Spleen (tissue), 11 donors: Measurements from ENCODE around the gene TNRC6A. TPM values are rescaled to one million over a fixed set of nuclear protein-coding genes. Genes with fewer than 3 reads are reported as not detected.

Source experiments
- DNase-seq: peaks from one replicate; pipeline ENCODE4 v3.0.0-alpha.2; 2020
- H3K27ac ChIP-seq, 8 donors: fragments of 200-600 bp; sonication (generic) in 7 of 8; 1 replicate in 4 of 8; 2 replicates in 4 of 8; pipeline versions ENCODE4 v1.5.0 to v1.8.0; 2016 to 2021; ENCODE audit warnings: inconsistent platforms in 4 of 8, mild to moderate bottlenecking in 4 of 8, moderate library complexity in 1 of 8
- H3K27me3 ChIP-seq, 7 donors: fragments of 200-600 bp; sonication (generic) in 6 of 7; replicated peaks in 1 of 7; 1 replicate in 4 of 7; 2 replicates in 3 of 7; pipeline versions ENCODE4 v1.5.0 to v1.8.0; 2016 to 2021; ENCODE audit warnings: inconsistent platforms in 3 of 7, mild to moderate bottlenecking in 1 of 7
- H3K36me3 ChIP-seq, 6 donors: fragments of 200-600 bp; sonication (generic) in 5 of 6; 1 replicate in 4 of 6; 2 replicates in 2 of 6; pipeline versions ENCODE4 v1.5.0 to v1.8.0; 2016 to 2021; ENCODE audit warnings: inconsistent platforms in 2 of 6
- H3K4me1 ChIP-seq, 6 donors: fragments of 200-600 bp; sonication (generic) in 5 of 6; 1 replicate in 3 of 6; 2 replicates in 3 of 6; pipeline versions ENCODE4 v1.5.0 to v1.8.0; 2016 to 2021; ENCODE audit warnings: inconsistent platforms in 3 of 6
- H3K4me3 ChIP-seq, 8 donors: fragments of 200-600 bp; sonication (generic) in 7 of 8; 1 replicate in 4 of 8; 2 replicates in 4 of 8; pipeline versions ENCODE4 v1.5.0 to v1.8.0; 2016 to 2021; ENCODE audit warnings: inconsistent platforms in 4 of 8, mild to moderate bottlenecking in 4 of 8, moderate library complexity in 2 of 8
- H3K9me3 ChIP-seq, 8 donors: fragments of 200-600 bp; sonication (generic) in 7 of 8; 1 replicate in 4 of 8; 2 replicates in 4 of 8; pipeline versions ENCODE4 v1.5.0 to v1.8.0; 2016 to 2021; ENCODE audit warnings: inconsistent platforms in 4 of 8
- POLR2A ChIP-seq, 3 donors: fragments of 450-650 bp; IDR thresholded peaks; one replicate each; pipeline ENCODE4 v1.5.1; 2017; ENCODE audit warnings: antibody characterized with exemption in 3 of 3, mild to moderate bottlenecking in 1 of 3
- POLR2AphosphoS5 ChIP-seq, 3 donors: sonication (generic); formaldehyde crosslinking; IDR thresholded peaks; one replicate each; pipeline ENCODE4 v1.5.1; 2017; ENCODE audit warnings: antibody characterized with exemption in 3 of 3
- WGBS, 5 donors: extraction: QIAGEN DNeasy Blood & Tissue Kit in 3 of 5; methylation state at CpG; one replicate each; pipeline versions ENCODE4 v1.1.5 to v1.1.7; 2013 to 2018; 5-methylcytosine and 5-hydroxymethylcytosine counted together
- intact Hi-C: fragments of 100-400 bp; cut with DNase I; formaldehyde crosslinking; loops from one replicate; pipeline ENCODE4 v1.15.0; 2023; ENCODE audit warnings: low total_unique reads
- polyA plus RNA-seq, 3 donors: library from polyadenylated mRNA; stranded (reverse); fragments of 200-250 nt; gene quantifications; one replicate each; pipeline ENCODE4 v1.2.1, GENCODE V29; 2013
- total RNA-seq, 7 donors: library from RNA; depleted of rRNA in 3 of 7; stranded (reverse); fragments of >200 nt in 3 of 7; fragmentation: NEBNext Ultra II Directional in 4 of 7; extraction: Animal tissue kit (Norgen Biotek cat#: 25700) in 4 of 7; gene quantifications; one replicate each; pipeline versions ENCODE4 v1.1.0 to v1.2.1, GENCODE V29; 2016 to 2021
- TF ChIP-seq, protein P1 (sequence below), 11 experiments: fragments of 200-600 bp in 7 of 11; fragments of 450-650 bp in 4 of 11; sonication (generic) in 4 of 11; IDR thresholded peaks in 8 of 11; conservative IDR thresholded peaks in 3 of 11; 1 replicate in 7 of 11; 2 replicates in 4 of 11; pipeline versions ENCODE4 v1.4.0 to v1.8.0; 2016 to 2021; ENCODE audit warnings: antibody characterized with exemption in 11 of 11, inconsistent platforms in 4 of 11, mild to moderate bottlenecking in 1 of 11
- donor health status: healthy with polysubstance abuse.
- donor health status: DM: no; HTN: no; CAD: no; lungs with moderate emphysema.
- donor health status: DM: no; HTN: no; CAD: no.
- donor health status: Bipolar disorder and iron deficiency.
- donor health status: healthy.
- donor health status: DM: no; HTN: no; CAD: no.
- donor health status: DM: yes; HTN: yes; CAD: no.

TNRC6A gene
- total and polyA plus RNA-seq, 10 donors, result 6.5 to 67.8 (median 57.3) TPM

- Histone ChIP-seq H3K27ac (no peak overlapping the region), H3K4me1 (peaks cover 0 to 8% (median 0%) of the 10 kb centered on the region in 6 donors), H3K36me3 (peaks cover 0 to 52% (median 10%) of the 10 kb centered on the region in 6 donors), H3K4me3 (no peak overlapping the region), H3K27me3 (no peaks in the 10 kb centered on the region), H3K9me3 (no peaks in the 10 kb centered on the region)
- WGBS, 5 donors, result 90 to 100% (median 98%) methylated on average over 1 of the region's 1 CpG
- TF ChIP-seq, protein P1, sequence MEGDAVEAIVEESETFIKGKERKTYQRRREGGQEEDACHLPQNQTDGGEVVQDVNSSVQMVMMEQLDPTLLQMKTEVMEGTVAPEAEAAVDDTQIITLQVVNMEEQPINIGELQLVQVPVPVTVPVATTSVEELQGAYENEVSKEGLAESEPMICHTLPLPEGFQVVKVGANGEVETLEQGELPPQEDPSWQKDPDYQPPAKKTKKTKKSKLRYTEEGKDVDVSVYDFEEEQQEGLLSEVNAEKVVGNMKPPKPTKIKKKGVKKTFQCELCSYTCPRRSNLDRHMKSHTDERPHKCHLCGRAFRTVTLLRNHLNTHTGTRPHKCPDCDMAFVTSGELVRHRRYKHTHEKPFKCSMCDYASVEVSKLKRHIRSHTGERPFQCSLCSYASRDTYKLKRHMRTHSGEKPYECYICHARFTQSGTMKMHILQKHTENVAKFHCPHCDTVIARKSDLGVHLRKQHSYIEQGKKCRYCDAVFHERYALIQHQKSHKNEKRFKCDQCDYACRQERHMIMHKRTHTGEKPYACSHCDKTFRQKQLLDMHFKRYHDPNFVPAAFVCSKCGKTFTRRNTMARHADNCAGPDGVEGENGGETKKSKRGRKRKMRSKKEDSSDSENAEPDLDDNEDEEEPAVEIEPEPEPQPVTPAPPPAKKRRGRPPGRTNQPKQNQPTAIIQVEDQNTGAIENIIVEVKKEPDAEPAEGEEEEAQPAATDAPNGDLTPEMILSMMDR (IDR thresholded peaks at IDR 0.05 in 8 of 11, conservative IDR thresholded peaks at IDR 0.05 in 3 of 11), result no peak
- TF ChIP-seq POLR2AphosphoS5 (IDR thresholded peaks at IDR 0.05), result no peak
- no peak for TF ChIP-seq POLR2A (IDR thresholded peaks at IDR 0.05)
- intact Hi-C loops, result no loop called here
- no peak for DNase-seq
These were observed 42.3 kb downstream of the TNRC6A start for GRCh38 chr16:24771779-24772157.

DNA sequence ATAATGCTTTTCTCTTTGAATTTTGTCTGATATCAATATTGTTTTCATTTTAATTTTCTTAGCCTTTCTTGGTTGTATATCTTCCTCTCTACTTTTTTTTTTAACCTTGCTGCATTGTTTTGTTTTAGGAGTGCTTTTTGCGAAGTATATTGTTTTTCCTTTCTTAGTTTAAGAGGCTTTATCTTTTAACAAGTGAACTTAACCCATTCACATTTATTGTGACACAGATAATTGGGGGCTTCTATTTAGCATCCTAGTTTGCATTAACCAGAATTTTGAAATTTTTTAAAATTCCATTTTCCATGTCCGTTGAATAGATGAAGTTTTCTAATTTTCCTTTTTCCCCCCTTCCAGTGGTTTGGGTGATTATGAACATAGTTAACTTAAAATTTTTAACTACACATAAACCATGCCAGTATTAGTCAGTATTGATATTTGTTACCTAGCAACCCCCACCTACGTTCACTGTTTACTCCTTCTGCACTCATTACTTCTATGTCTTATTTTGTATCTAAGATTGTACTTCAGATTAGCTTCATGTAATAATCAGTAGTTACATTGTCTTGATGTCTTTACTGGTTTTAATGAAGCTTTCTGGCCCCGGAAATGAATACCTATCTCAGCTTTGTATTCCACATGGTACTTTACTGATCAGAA, 44.4 kb downstream of the TNRC6A start:
- no peak overlapping the region for H3K27ac ChIP-seq
- H3K4me1 ChIP-seq, result peaks cover 0 to 8% (median 0%) of the 10 kb centered on the region in 6 donors
- peaks cover 0 to 66% (median 31%) of the 10 kb centered on the region in 6 donors for H3K36me3 ChIP-seq
- TF ChIP-seq POLR2AphosphoS5 (IDR thresholded peaks at IDR 0.05) (no peak), POLR2A (IDR thresholded peaks at IDR 0.05) (no peak)
- TF ChIP-seq, protein P1 (IDR thresholded peaks at IDR 0.05 in 8 of 11, conservative IDR thresholded peaks at IDR 0.05 in 3 of 11), result no peak
- 93 to 96% (median 94%) methylated on average over 4 of the region's 4 CpGs for WGBS, 5 donors
- H3K4me3 ChIP-seq, result no peak overlapping the region
- intact Hi-C loops, result no loop called here
- no peak for DNase-seq
- no peaks in the 10 kb centered on the region for H3K9me3 ChIP-seq
- H3K27me3 ChIP-seq, result no peaks in the 10 kb centered on the region

- H3K36me3 ChIP-seq, result peaks cover 0 to 73% (median 34%) of the 10 kb centered on the region in 6 donors
- no peak for TF ChIP-seq POLR2A (IDR thresholded peaks at IDR 0.05)
- no peak for TF ChIP-seq POLR2AphosphoS5 (IDR thresholded peaks at IDR 0.05)
- TF ChIP-seq, protein P1 (IDR thresholded peaks at IDR 0.05 in 8 of 11, conservative IDR thresholded peaks at IDR 0.05 in 3 of 11), result no peak
- H3K4me3 ChIP-seq, result no peak overlapping the region
- H3K9me3 ChIP-seq, result no peaks in the 10 kb centered on the region
- no peak for DNase-seq
- 93 to 100% (median 98%) methylated on average over 1 of the region's 1 CpG for WGBS, 5 donors
- H3K27ac ChIP-seq, result no peak overlapping the region
- H3K27me3 ChIP-seq, result no peaks in the 10 kb centered on the region
- H3K4me1 ChIP-seq, result peaks cover 0 to 8% (median 0%) of the 10 kb centered on the region in 6 donors
- intact Hi-C loops, result no loop called here
These were observed 45.1 kb downstream of the TNRC6A start for GRCh38 chr16:24774510-24774909.

DNA sequence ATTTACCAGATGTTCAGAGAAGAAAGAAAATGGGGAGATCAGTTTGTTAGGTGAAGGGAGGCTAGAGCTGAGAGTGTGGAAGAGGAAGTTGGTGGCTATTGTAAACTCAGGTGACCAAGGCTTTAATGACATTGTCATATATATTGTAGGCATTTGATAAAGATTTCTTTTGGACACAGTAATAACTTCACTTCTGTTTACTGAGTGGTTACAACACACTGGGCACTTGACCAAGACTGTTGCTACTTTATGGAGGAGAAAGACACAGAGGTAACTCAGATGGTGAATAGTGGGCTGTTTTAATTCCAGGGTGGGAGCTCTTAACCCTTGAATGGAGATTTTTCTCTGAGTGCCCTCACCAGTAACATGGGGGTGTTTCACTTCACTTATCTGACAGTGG, 46.0 kb downstream of the TNRC6A start:
- no peak for DNase-seq
- H3K27me3 ChIP-seq, result no peaks in the 10 kb centered on the region
- H3K4me3 ChIP-seq, result no peak overlapping the region
- H3K27ac ChIP-seq, result no peak overlapping the region
- TF ChIP-seq POLR2A (IDR thresholded peaks at IDR 0.05), result no peak
- TF ChIP-seq POLR2AphosphoS5 (IDR thresholded peaks at IDR 0.05), result no peak
- TF ChIP-seq, protein P1 (IDR thresholded peaks at IDR 0.05 in 8 of 11, conservative IDR thresholded peaks at IDR 0.05 in 3 of 11), result no peak
- H3K36me3 ChIP-seq, result peaks cover 0 to 75% (median 44%) of the 10 kb centered on the region in 6 donors
- intact Hi-C loops, result no loop called here
- H3K4me1 ChIP-seq, result peaks cover 0 to 8% (median 0%) of the 10 kb centered on the region in 6 donors
- no peaks in the 10 kb centered on the region for H3K9me3 ChIP-seq
